PC-3 (cell line): ENCODE results near the gene UVSSA.

Experiments
- EZH2 ChIP-seq: fragments of 300-600 bp; sonication (generic); IDR thresholded peaks from one replicate; pipeline ENCODE4 v1.6.1; 2017; ENCODE audit warnings: antibody characterized with exemption, mild to moderate bottlenecking, low read length; ENCODE audit not compliant: unreplicated experiment
- TF ChIP-seq, protein P1 (sequence below): fragments of 300-600 bp; sonication (generic); conservative IDR thresholded peaks from 2 replicates; pipeline ENCODE4 v1.5.1; 2017; ENCODE audit warnings: antibody characterized with exemption, low read depth, mild to moderate bottlenecking, low read length

DNA sequence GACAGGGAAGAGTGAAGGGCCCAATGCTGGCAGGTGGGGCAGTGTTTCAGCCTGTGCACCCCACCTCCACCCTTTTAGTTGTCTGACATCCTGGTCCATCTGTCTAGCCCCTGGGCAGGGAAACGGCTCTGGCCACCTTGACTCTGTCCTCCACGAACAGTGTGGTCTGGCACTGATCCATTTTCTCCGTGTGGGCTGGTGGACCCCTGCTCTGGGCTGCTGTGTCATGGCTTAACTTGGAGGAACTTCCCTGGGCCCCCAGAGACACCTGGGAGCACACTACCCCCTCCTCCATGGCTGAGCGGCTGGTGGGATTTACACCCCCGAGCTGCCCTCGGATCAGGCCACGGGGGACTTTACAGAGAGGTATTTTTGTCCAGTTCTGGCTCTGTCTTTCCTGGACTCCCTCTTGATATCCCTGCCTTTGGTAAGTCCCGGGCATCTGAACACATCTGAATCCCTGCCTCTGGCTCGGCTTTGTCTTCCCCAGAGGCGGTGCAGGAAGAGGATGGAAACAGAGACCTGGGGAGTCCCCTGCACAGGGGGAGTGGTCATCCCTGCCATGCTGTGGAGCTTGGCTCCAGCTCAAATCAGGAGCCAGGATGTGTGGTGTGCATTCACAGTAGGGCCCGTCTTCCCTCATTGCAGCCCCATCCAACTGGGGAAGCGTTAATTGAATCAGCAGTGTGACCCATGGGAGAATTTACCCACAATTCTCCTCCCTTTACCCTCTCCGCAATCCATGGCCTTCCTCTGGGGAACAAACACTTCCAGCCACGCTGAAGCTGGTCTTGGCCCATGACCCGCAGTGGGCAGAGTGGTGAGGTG lies 65.6 kb downstream of the UVSSA start:
- TF ChIP-seq, protein P1, sequence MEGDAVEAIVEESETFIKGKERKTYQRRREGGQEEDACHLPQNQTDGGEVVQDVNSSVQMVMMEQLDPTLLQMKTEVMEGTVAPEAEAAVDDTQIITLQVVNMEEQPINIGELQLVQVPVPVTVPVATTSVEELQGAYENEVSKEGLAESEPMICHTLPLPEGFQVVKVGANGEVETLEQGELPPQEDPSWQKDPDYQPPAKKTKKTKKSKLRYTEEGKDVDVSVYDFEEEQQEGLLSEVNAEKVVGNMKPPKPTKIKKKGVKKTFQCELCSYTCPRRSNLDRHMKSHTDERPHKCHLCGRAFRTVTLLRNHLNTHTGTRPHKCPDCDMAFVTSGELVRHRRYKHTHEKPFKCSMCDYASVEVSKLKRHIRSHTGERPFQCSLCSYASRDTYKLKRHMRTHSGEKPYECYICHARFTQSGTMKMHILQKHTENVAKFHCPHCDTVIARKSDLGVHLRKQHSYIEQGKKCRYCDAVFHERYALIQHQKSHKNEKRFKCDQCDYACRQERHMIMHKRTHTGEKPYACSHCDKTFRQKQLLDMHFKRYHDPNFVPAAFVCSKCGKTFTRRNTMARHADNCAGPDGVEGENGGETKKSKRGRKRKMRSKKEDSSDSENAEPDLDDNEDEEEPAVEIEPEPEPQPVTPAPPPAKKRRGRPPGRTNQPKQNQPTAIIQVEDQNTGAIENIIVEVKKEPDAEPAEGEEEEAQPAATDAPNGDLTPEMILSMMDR = no peak
- TF ChIP-seq EZH2 = no peak
